Astrocyte of the spinal cord (primary cell): ENCODE measurements around the gene TRANK1.

Source experiments
- DNase-seq: peaks from one replicate; pipeline ENCODE4 v3.0.0; 2011; ENCODE audit warnings: low read depth, low spot score
- H3K4me3 ChIP-seq: 2 replicates; pipeline ENCODE4 v1.5.1; 2011; ENCODE audit warnings: low read depth, mild to moderate bottlenecking, low read length, moderate library complexity
- in situ Hi-C: cut with HindIII; loops from 2 replicates; pipeline ENCODE4 v1.10.0; 2017; ENCODE audit warnings: low sequenced_read_pairs
- TF ChIP-seq, protein P1 (sequence below): IDR thresholded peaks from 2 replicates; pipeline ENCODE4 v1.5.1; 2012; ENCODE audit warnings: low read depth, mild to moderate bottlenecking, low read length, inconsistent platforms

Gene TRANK1

DNA sequence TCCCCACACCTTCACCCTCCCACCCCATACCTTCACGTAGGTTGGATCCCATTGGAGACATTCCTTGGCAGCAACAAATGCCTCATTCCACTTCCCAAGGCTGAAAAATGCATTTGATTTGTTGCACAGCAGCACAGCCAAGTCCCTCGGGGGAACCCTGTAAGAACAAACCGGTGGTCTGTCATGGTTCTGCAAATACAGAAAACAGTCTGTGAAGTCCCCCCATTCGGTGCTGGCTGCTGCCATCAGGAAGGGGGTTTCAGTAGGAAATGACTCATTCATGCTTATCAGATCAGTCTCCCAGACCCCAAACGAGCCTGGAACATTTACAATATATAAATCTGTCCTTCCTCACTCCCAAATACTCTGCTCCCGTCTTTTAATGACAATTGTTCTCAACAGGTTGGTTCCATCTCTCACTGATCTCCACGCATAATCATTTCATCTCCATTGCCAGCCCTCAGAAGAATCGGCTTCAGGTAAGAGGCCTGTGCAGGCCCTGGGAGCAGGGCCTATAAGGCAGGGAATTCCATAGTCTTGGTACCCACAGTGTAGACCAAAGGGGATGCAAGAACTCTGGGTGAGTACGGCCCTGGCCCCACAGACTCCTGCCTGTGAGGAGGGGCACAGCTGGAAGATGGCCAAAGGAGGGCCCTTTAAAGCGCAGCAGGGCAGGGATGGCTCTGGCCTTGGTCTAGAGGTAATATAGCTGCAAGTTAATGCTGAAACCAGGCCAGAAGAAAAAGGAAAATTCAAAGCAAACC lies 41.6 kb downstream of the TRANK1 start:
- in situ Hi-C loops: no loop called here
- no peak for DNase-seq
- TF ChIP-seq, protein P1, sequence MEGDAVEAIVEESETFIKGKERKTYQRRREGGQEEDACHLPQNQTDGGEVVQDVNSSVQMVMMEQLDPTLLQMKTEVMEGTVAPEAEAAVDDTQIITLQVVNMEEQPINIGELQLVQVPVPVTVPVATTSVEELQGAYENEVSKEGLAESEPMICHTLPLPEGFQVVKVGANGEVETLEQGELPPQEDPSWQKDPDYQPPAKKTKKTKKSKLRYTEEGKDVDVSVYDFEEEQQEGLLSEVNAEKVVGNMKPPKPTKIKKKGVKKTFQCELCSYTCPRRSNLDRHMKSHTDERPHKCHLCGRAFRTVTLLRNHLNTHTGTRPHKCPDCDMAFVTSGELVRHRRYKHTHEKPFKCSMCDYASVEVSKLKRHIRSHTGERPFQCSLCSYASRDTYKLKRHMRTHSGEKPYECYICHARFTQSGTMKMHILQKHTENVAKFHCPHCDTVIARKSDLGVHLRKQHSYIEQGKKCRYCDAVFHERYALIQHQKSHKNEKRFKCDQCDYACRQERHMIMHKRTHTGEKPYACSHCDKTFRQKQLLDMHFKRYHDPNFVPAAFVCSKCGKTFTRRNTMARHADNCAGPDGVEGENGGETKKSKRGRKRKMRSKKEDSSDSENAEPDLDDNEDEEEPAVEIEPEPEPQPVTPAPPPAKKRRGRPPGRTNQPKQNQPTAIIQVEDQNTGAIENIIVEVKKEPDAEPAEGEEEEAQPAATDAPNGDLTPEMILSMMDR: no peak
- no peak overlapping the region for H3K4me3 ChIP-seq

DNA sequence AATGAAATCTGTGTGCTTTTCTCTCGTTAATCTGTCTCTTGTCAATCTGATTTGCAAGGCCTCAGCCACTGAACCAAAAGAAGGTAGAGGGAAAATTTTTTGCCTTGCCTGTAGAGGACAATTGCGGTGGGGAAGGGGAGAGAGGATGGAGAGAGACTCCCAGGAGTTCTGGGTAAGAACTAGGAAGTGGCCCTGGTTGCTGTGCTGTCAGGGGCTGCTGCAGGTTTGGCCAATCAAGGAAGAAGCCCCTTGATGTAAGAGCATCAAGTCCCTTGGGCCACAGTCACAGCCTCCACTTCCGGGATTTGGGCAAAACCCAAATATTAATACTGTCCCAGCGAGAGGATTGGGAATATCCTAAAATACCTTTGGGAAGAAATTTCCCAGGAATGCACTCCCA lies 43.3 kb downstream of the TRANK1 start:
- DNase-seq: no peak
- TF ChIP-seq, protein P1: no peak
- no peak overlapping the region for H3K4me3 ChIP-seq
- in situ Hi-C loops: no loop called here

DNA sequence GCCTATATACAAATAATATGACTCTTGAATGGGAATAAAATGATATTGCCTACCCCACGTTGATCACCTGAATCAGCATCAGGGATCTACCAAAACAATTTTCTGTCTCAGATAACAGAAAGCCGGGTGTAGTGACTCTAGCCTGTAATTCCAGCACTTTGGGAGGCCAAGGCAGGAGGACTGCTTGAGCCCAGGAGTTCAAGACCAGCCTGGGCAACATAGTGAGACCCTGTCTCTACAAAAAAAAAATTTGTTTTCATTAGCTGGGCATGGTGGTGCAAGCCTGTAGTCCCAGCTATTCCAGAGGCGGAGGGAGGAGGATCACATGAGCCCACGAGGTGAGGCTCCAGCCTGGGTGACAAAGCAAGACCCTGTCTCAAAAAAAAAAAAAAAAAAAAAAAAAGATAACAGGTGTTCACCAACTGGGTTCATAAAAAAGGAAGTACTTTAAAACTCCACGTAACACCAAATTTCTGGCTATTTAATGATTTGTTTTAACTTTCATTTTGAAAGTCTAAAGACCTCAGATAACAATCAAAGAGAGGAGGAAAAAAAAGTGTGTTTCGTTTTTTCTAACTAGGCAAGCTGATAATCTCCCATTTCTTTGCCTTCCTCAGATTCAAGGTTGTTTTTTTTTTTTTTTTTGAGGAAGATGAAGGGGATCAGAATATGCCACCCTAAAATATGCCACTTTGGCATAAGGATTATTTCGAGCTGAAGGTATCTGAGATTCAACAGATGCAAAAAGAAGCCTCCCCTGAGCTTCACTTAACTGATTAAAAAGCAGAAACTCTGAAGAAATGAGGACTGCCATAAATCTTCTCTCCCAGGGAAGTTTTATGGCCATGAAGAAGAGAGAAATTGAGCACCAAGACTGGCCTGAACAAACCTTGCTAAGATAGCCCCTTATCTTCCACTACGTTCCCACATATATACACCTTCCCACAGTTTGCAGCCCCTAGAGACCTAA lies 44.1 kb downstream of the TRANK1 start:
- H3K4me3 ChIP-seq: no peak overlapping the region
- TF ChIP-seq, protein P1: no peak
- no peak for DNase-seq
- in situ Hi-C loops: no loop called here

DNA sequence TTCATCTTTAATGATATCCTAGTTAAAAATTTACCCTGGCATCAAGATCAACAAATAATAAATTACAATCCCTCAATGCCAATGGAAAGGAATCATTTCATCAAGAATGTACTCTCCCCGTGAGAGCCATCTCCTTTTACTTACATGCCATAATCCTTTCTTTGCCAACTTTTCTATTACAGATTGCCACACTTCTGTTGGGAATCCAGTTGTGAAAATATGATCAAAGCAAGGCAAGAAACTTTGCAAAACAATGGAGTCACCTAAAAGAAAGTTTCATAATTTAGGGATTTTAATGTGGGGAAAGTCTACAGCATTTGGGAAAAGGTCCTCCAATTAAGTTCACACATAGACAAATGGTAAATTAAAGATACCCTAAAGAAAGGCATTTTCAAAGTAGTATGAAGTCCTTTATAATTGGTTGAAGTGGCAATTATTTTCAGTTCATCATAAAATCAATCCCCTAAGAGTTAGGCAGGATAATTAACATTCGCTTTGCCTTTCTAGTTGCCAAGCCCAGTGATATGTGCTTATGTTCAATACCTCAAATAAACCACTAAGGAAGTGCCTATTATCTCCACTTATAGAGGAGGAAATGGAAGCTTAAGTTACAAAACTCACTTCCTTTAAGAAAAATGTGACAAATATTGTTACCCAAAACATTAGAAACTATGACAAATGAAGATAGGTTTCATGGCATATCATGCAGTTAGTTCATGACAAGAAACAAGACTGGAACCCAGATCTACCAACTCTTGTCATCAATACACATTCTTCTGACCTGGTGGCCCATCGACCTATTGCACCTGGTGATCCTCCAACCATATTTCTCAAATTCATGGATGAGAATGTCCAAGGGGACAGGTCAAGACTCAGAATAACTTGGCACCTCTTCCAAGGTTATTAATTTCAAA lies 49.1 kb downstream of the TRANK1 start:
- no peak overlapping the region for H3K4me3 ChIP-seq
- no peak for DNase-seq
- TF ChIP-seq, protein P1: no peak
- in situ Hi-C loops: no loop called here

DNA sequence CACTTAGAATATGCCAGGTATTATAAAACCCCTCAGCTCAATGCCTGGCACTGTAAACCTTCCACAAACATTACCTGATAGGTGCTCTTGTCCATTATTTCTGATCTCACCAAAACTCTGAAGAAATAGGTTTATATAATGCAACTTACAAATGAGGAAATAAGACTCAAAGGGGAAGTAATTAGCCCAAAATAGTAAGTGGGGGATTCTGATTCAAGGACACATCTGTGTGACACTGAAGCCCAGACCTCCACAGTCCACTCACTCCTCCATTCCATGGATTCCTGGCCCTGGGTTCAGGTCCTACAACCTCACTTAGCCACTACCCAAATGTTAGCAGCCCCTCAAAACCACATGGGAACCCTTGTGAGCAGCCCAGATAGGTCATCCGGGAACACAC lies 49.9 kb downstream of the TRANK1 start:
- H3K4me3 ChIP-seq: no peak overlapping the region
- TF ChIP-seq, protein P1: no peak
- in situ Hi-C loops: no loop called here
- DNase-seq: no peak

DNA sequence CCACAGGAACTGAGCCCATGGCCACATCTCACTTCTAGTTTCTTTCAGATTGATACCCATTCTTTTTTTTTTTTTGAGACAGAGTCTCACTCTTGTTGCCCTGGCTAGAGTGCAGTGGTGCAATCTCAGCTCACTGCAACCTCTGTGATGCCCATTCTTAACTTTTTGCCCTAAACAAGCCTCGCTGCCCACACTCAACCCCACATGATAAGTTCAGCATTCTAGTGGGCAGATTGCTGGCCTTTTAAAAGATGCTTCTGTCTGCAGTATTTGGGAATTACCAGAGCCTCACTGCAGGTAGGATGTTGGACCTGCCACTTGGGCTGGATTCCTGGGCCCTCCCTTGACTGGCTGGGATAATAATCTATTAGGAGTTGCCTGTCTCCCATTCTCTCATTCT lies 51.0 kb downstream of the TRANK1 start:
- in situ Hi-C loops: no loop called here
- H3K4me3 ChIP-seq: no peak overlapping the region
- DNase-seq: no peak
- TF ChIP-seq, protein P1: no peak
